NCI-H2196 treated with DMSO at 0.1 percent for 48 hours (cell line): ENCODE data around the gene FAM228B.
"Not testable (repeated sequence)": the region's sequence is repeated elsewhere in the genome, so short reads cannot be mapped to it uniquely, and the experiment has no call there.

Source experiments
- DNase-seq: peaks from one replicate; lab custom pipeline; 2025; ENCODE audit not compliant: unreplicated experiment; lab: John Stamatoyannopoulos, UW

FAM228B gene

DNA sequence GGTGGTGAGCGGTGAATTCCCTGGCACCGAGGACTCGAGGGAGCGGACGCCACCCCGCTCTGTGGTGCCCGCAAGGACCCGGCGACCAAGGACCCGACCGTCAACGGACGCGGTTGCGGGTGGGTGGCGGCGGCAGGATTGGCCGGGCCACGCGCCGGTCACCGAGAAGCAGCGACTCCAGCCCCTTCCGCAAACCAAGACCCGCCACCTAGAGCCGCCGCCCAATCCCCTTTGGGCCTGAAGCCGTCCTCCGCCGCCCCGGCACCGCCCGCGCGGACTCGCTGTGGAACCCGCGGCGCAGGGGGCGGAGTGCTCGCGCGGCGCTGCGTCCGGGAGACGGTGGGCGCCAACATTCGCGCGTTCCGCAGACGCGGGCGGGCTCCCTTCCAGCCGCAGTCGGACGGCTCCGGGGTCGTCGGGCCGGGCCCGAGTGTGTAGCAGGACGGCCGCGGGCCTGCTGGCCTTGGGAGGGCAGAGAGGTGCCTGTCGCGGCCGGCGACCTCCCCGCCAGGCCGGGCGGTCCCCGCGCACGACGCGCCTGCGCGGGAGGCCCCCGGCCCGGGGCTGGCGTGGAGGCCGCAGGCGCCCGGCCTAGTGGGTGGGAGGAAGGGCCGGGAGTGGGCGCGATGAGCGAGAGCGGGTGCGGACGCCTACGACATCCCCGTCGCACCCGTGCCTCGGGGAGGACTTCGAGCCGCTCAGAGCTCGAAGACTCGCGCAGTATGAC lies at the start of gene FAM228B, which contains the start of gene PFN4:
Gene FAM228B (plus strand): TSS at position 275 of the 727 bp plus-strand sequence. CDS start 893 bp downstream, outside the sequence.
Gene PFN4 (minus strand): TSS at position 140 of the 727 bp plus-strand sequence. CDS start 799 bp downstream, outside the sequence.
- peak; percentile 62 for DNase-seq

DNA sequence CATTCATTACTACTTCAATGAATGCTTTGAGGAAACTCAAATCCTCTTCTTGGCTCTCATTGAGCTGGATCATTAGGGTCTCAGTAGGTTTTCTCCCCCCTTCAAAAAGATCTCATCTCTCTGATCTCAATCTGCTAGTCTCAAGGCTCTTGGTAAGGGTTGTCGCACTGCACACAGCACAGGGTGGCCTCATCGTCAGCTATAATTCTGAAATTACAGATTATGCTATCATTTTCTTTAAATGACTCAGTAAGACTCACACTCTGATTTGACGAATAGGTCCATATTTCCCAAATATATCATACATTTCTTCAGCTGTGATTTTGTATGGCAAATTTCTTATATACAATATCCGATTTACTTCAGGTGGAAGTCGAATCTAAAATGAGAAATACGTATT lies 49.5 kb upstream of the FAM228B start:
- no peak for DNase-seq

GRCh38 chr2:24075259-24075658 lies 48.0 kb upstream of the FAM228B start:
- no peak for DNase-seq

DNA sequence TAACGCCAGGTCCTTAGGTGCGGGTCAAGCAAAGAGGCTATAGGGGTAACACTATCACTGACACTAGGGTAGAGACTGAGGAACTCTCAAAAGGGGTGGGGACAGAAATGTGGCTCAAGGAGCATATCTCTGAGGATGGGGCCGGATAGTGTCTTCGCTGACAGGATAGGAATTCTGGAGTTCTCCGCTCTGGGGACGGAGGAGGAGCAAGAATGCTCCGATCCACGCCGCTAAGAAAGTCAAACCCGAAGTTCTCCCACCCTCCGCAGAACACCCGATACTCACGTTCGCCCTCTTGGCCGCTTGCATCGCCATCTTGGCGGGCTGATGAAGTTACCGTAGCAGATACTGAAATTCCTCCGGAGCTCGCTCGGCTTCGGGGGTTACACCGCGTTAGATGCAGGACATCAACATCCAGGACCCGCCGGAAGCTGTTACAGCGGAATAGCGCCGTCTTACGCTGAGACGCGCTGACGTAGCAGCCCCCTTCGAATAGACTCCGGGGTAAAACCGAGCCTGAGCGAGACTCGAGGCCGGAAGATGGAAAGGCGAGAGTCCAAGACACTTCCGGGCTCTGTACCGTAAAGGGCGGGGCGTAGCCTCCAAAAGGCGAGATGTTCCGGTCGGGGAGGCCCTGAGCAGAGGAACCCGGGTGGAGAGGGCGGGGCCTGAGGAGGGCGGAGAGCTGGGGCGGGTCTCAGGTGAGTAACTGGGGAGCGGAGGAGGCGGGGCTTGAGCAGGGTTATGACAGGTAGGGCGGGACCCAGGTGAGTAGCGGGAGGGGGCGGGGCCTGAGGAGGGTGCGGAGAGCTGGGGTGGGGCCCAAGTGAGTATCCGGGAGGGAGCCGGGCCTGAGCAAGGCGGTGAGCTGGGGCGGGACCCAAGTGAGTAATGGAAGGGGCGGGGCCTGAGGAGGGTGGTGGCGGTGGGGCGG lies 47.1 kb upstream of the FAM228B start, which contains the start of gene SF3B6:
Gene SF3B6 (minus strand): TSS at position 412 of the 934 bp plus-strand sequence. CDS start 97 bp downstream, at position 315.
- peak; percentile 99 for DNase-seq

GRCh38 chr2:24076849-24077534 lies 46.3 kb upstream of the FAM228B start:
- DNase-seq: no peak

DNA sequence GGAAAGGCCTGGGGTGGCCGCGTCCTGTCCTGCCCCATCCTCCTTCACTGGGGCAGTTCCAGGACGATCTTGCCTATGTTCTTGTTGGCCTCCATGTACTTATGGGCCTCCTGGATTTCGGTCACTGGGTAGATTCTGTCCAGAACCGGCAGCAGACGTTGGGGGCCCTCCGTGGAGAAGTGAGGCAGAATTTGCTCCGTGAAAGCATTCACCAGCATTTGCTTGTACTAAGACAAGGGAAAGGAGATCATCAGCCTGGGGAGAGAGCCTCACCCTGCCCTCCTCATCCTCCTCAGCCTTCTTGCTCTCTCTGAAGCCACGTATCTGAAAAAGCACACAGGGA lies 45.8 kb upstream of the FAM228B start:
- DNase-seq: no peak

DNA sequence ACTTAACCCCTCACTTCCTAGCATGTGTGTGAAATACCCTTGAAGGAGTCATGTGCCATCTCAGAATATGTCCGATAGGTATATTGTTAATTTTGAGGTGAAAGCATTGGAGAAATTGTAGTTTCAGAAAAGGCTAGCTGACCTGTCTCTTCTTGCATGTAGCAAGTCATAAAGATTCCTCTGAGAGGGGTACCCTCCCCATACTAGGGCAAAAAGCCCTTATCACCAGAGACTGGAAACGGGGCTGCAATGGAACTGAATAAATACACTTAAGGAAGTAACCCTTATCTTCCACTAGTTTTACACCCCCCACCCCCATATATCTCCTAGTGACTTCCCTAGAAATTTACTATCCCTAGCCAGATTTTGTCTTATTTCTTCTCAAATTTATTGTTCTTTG lies 45.4 kb upstream of the FAM228B start:
- no peak for DNase-seq

DNA sequence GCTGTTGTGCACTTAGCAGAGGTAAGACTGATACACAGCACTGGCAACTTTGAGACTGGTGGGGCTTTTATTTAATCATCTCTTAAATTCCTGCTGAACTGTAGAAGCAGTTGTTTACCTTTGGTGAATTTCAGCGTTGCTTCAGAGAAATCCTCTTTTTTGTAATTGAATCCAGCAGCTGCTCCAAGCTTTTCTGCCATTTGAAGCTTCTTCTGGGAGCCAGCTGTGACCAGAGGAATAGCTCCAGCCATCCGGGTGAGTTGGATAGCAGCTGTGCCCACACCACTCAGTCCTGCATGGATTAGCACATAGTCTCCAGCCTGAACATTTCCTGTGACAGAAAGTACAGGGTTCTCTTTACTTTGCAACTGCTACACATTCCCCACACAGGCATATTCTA lies 42.6 kb upstream of the FAM228B start:
- DNase-seq: peak; percentile 25

DNA sequence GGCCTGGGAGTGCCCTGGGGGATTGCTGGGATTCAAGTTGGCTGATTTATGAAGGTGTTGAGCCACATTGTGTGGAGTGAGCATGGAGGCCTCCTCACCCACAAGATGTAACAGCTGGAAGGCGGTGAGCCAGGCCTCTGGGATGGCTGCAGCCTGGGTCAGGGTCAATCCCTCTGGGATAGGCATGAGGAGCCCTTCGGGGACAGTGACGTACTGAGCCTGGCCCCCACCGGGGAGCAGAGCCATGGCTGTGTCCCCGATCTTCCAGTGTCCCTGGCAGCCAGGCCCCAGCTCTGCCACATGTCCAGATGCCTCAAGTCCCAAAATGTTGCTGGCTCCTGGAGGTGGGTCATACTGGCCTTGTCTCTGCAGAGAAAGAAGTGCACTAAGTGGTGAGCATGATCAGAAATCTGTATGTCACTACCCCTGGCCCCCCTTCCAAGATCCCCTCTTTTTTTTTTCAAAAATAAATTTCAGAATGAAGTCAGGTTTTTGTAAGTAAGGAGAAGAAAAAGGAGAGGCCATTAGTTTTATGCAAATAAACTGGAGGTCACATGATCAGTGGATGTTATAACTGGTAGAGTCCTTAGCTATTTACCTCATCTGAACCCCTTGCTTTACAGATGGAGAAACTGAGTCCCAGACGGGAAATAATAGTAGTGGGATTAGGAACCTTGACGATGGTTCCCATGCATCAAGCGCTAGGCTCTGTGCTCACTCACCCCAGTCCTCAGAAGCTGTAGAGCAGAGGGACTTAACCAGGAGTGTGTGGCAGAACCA lies 40.3 kb upstream of the FAM228B start:
- DNase-seq: no peak

DNA sequence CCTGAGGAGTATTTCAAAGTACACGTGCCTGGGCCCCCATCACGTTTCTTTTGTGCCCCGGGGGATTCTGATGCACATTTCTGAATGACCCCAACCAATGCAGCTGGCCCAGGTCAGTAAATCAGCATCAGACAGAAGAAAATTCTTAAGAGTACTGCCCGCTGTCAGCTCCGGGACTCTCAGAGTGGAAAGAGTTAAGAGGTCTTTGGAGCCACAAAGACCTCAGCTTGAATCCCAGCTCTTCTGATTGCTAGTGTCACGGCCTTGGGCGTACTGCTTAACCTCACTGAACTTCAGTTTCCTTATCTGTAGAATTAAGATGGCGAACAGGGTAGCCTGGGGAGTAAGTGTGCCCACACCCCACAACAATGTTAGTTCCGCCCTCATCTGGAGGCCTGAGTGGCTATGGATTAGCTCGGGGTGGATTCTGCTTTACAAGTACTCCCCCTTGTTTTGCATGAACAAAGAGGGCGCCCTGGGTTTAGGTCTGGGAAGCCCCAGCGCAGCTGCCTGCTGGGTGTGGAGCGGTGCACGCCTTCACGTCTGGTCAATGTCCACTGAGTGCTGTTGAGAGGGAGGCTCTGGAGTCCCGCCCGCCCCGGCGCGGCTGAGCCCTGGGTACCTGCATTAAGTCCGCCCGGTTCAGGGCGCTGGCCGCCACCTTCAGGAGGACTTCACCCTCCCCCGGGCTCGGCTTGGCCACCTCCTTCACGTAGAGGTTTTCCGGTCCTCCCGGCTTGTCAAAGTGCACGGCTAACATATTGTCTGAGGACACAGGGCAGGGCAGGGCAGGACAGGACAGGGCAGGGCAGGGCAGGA lies 39.5 kb upstream of the FAM228B start:
- peak; percentile 77 for DNase-seq

- DNase-seq: peak; percentile 62
Observed at GRCh38 chr2:24084386-24085199, 38.7 kb upstream of the FAM228B start, which contains the start of gene TP53I3. TP53I3 (minus strand) TSS chr2:24084834; CDS start chr2:24084326, 508 bp downstream.

DNA sequence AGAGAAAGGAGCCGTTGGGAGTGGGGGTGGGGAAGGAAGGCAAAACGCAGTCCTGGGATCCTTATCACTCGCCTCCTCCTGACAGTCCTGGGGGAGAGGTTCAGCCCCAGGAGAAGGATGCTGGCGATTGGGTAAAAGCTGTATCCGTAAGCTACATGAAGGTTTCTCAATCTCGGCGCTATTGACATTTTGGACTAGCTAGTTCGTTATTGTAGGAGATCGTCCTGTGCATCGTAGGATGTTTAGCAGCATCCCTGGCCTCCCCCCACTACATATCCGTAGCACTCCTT lies 38.1 kb upstream of the FAM228B start:
- no peak for DNase-seq

- no peak for DNase-seq
Observed at GRCh38 chr2:24086241-24086640, 37.0 kb upstream of the FAM228B start.

GRCh38 chr2:24087032-24087431 lies 36.2 kb upstream of the FAM228B start:
- DNase-seq: no peak

- DNase-seq: no peak
Observed at GRCh38 chr2:24088821-24089359, 34.4 kb upstream of the FAM228B start.

DNA sequence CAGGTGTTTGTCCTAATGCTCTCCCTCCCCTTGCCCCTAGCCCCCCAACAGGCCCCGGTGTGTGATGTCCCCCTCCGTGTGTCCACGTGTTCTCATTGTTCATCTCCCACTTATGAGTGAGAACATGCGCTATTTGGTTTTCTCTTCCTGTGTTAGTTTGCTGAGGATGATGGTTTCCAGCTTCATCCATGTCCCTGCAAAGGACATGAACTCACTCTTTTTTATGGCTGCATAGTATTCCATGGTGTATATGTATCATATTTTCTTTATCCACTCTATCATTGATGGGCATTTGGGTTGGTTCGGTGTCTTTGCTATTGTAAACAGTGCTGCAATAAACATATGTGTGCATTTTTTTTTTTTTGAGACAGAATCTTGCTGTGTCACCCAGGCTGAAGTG lies 30.0 kb upstream of the FAM228B start:
- DNase-seq: not testable (repeated sequence)

GRCh38 chr2:24095171-24095677 lies 28.0 kb upstream of the FAM228B start:
- DNase-seq: not testable (repeated sequence)

DNA sequence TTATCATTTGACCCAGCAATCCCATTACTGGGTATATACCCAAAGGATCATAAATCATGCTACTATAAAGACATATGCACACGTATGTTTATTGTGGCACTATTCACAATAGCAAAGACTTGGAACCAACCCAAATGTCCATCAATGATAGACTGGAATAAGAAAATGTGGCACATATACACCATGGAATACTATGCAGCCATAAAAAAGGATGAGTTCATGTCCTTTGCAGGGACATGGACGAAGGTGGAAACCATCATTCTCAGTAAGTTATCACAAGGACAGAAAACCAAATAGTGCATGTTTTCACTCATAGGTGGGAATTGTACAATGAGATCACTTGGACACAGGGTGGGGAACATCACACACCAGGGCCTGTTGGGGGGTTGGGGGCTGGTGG lies 22.5 kb upstream of the FAM228B start:
- DNase-seq: not testable (repeated sequence)
